Measurements from ENCODE around the gene MAP3K19. TPM values are rescaled to one million over a fixed set of nuclear protein-coding genes. Genes with fewer than 3 reads are reported as not detected.
"Not testable (repeated sequence)": the region's sequence is repeated elsewhere in the genome, so short reads cannot be mapped to it uniquely, and the experiment has no call there.

The MAP3K19 gene
- total RNA-seq, 1 donor from 2014 or later, result not detected

DNA sequence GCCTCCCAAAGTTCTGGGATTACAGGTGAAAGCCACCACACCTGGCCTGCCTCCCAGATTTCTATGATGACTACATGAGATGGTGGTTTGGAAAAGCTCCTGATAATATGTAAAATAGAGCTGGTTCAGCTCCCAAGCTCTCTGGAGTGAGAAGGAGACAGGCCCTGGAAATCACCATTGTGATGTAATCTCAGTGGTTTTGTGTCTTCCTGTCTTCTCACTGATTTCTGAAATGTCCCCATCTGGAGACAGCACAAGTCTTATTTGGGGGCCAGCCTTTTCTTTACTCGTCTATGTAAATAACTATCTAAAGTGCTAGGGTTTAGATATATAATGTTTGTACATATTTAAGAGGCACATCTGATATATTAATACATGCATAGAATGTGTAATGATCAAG lies 64.6 kb downstream of the MAP3K19 start:
- no peak overlapping the region for H3K4me3 ChIP-seq
- DNase-seq, result no peak
- ATAC-seq, result no peak
- no peaks in the 10 kb centered on the region for H3K27me3 ChIP-seq
- no peak overlapping the region for H3K27ac ChIP-seq
- intact Hi-C loops (cut with DNase I), result no loop called here
- H3K4me1 ChIP-seq, result no peaks in the 10 kb centered on the region
- H3K9me3 ChIP-seq, result no peaks in the 10 kb centered on the region
- H3K36me3 ChIP-seq, result no peaks in the 10 kb centered on the region
- TF ChIP-seq, protein P1, sequence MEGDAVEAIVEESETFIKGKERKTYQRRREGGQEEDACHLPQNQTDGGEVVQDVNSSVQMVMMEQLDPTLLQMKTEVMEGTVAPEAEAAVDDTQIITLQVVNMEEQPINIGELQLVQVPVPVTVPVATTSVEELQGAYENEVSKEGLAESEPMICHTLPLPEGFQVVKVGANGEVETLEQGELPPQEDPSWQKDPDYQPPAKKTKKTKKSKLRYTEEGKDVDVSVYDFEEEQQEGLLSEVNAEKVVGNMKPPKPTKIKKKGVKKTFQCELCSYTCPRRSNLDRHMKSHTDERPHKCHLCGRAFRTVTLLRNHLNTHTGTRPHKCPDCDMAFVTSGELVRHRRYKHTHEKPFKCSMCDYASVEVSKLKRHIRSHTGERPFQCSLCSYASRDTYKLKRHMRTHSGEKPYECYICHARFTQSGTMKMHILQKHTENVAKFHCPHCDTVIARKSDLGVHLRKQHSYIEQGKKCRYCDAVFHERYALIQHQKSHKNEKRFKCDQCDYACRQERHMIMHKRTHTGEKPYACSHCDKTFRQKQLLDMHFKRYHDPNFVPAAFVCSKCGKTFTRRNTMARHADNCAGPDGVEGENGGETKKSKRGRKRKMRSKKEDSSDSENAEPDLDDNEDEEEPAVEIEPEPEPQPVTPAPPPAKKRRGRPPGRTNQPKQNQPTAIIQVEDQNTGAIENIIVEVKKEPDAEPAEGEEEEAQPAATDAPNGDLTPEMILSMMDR (IDR thresholded peaks at IDR 0.05), result no peak

DNA sequence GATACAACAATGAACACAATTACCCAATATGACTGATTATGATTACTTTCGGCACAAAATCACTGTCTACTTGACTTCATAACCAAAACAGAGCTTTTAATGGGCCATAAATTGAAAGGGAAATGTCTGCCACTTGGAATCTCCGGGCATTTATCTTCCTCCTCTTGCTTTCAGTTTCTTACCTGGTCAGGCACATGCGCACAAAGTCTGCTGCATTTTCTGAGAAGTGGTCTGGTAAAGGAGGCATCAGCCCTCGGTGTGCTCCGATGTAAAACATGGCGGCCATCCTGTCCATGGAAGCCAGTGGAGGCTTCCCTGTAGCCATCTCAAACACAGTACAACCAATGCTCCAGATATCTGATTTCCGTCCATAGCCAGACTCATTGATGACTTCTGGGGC lies 66.6 kb downstream of the MAP3K19 start:
- no peaks in the 10 kb centered on the region for H3K4me1 ChIP-seq
- H3K27ac ChIP-seq, result no peak overlapping the region
- DNase-seq (no peak), ATAC-seq (no peak)
- H3K4me3 ChIP-seq, result no peak overlapping the region
- TF ChIP-seq, protein P1 (IDR thresholded peaks at IDR 0.05), result no peak
- no peaks in the 10 kb centered on the region for H3K9me3 ChIP-seq
- H3K36me3 ChIP-seq, result no peaks in the 10 kb centered on the region
- no peaks in the 10 kb centered on the region for H3K27me3 ChIP-seq
- intact Hi-C loops (cut with DNase I), result no loop called here

DNA sequence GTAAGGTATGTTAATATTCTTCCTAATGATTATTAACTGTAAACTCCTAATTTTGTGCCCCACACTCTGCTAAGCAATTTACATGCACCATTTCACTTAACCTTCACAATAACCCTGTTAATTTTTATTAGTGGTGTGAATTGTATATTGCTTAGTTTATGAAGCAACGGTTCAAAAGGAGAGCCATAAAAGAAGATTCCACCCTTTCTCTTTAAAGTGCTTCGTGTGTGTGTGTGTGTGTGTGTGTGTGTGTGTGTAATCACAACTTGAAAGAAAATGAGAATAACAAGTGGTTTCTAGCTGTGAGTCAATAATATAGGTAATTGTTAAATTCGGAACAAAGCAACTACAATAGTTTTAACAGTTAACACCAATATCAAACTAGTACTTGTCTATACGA lies 68.0 kb downstream of the MAP3K19 start:
- no peak for ATAC-seq
- Histone ChIP-seq H3K4me1 (no peaks in the 10 kb centered on the region), H3K27ac (no peak overlapping the region), H3K27me3 (no peaks in the 10 kb centered on the region), H3K4me3 (no peak overlapping the region), H3K36me3 (no peaks in the 10 kb centered on the region), H3K9me3 (peaks cover 3% of the 10 kb centered on the region)
- TF ChIP-seq, protein P1 (IDR thresholded peaks at IDR 0.05), result no peak
- intact Hi-C loops (cut with DNase I), result no loop called here
- DNase-seq, result no peak

DNA sequence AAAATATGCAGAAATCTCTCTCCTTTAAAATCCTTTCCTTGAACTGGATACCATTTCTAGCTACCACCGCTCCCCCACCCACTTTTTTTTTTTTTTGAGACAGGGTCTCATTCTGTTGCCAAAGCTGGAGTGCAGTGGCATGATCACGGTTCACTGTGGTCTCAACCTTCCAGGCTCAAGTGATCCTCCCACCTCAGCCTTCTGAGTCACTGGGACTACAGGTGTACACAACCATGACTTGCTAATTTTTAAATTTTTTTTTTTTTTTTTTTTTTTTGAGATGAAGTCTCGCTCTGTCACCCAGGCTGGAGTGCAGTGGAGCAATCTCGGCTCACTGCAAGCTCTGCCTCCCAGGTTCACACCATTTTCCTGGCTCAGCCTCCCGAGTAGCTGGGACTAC lies 70.1 kb downstream of the MAP3K19 start:
- ATAC-seq; H3K4me3 ChIP-seq; DNase-seq; intact Hi-C loops (cut with DNase I); H3K4me1 ChIP-seq; H3K36me3 ChIP-seq; H3K27me3 ChIP-seq; H3K27ac ChIP-seq: not testable (repeated sequence)
- H3K9me3 ChIP-seq, result peaks cover 12% of the 10 kb centered on the region

DNA sequence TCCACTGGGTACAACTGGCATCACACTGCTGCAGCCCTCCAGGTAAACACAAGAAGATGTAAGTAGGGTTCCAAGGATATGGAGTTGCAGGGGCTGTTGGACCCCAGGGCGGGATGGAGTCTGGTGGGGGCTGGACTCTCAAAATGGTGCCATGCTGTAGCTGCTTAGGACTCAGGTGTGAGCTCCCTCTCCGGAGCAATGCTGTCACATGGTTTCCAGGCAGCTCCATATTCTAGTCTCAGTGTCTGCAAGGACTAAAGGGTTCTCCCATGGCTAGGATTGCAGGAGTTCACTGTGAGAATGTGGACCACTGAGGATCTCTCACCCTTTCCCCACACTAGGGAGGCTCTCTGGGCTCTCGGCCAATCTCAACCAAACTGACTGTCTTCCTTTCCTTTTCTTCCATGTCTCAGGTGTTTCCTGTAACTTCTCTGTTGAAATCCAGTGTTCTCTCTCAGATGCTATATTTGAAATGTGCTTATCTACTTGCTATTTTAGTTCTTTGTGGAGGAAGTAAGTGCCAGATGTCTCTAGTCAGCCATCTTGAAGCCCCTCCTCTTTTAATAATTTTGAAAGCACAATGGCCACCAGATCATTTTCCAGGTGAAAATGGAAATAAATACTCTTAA lies 71.1 kb downstream of the MAP3K19 start:
- DNase-seq (no peak), ATAC-seq (no peak)
- Histone ChIP-seq H3K4me3 (no peak overlapping the region), H3K36me3 (no peaks in the 10 kb centered on the region), H3K27me3 (no peaks in the 10 kb centered on the region), H3K27ac (no peak overlapping the region), H3K4me1 (no peaks in the 10 kb centered on the region), H3K9me3 (peaks cover 12% of the 10 kb centered on the region)
- TF ChIP-seq, protein P1 (IDR thresholded peaks at IDR 0.05), result no peak
- intact Hi-C loops (cut with DNase I), result no loop called here

DNA sequence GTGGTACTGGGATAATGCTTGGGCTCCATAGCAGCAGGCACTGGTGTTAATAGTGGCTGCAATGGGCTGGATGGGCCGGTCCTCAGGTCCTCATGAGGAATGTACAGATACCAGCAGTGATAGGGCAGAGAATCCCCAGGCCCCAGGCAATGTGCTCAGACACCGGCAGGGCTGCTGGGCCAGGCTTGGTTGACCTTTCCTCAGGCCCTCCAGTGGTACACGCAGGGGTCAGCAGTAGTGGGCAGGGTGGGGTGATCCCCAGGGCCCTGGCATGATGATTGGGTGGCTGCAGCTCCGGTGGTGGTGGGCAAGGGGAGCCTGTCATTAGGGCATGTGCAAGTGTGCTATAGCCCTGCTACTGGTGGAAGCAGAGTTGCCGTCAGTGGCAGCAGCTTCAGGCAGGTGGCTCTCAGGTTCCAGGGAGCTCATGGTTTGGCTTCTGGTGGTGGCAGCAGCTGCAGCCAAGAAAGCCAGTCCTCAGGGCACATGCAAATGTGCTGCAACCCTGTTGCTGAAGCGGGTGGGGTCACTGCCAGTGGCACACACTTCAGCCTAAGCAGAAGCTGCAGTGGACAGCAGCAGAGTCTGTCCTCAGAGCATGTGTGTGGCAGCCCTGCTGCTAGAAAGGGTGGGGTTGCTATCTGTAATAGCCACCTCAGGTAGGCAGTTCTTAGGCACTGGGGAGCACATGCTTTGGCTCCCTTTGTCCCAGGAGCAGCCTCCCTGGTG lies 71.8 kb downstream of the MAP3K19 start:
- Histone ChIP-seq H3K27ac (no peak overlapping the region), H3K4me3 (no peak overlapping the region), H3K9me3 (peaks cover 12% of the 10 kb centered on the region), H3K36me3 (no peaks in the 10 kb centered on the region), H3K4me1 (no peaks in the 10 kb centered on the region), H3K27me3 (no peaks in the 10 kb centered on the region)
- intact Hi-C loops (cut with DNase I), result no loop called here
- TF ChIP-seq, protein P1 (IDR thresholded peaks at IDR 0.05), result no peak
- ATAC-seq (no peak), DNase-seq (no peak)
